PFSK-1 (cell line): ENCODE results near the gene CAV1.

Experiments used
- FOXP2 ChIP-seq: optimal IDR thresholded peaks from 2 replicates; pipeline ENCODE3; 2011; ENCODE audit warnings: borderline replicate concordance, control low read depth, inconsistent platforms; ENCODE audit not compliant: insufficient read depth; ENCODE audit errors: extremely low read length, extremely low read depth
- POLR2AphosphoS5 ChIP-seq: IDR thresholded peaks from 2 replicates; pipeline ENCODE4 v1.6.1; 2012; ENCODE audit warnings: low read depth, mild to moderate bottlenecking, control low read depth, low read length, moderate library complexity
- SIN3A ChIP-seq: IDR thresholded peaks from 2 replicates; pipeline ENCODE4 v1.6.1; 2012; ENCODE audit warnings: mild to moderate bottlenecking, low read length, moderate library complexity, borderline replicate concordance; ENCODE audit not compliant: insufficient read depth
- TAF1 ChIP-seq: IDR thresholded peaks from 2 replicates; pipeline ENCODE4 v1.6.1; 2012; ENCODE audit warnings: low read length, control low read depth, borderline replicate concordance; ENCODE audit not compliant: insufficient read depth
- TF ChIP-seq, protein P1 (sequence below), 2 experiments: IDR thresholded peaks; 2 replicates each; pipeline versions ENCODE4 v1.6.1 to v1.8.0; 2011 to 2012; ENCODE audit warnings: low read depth in 2 of 2, low read length in 2 of 2, control low read depth in 1 of 2, inconsistent platforms in 1 of 2, mild to moderate bottlenecking in 1 of 2, moderate library complexity in 1 of 2; ENCODE audit not compliant: insufficient read depth in 1 of 2

Gene CAV1

DNA sequence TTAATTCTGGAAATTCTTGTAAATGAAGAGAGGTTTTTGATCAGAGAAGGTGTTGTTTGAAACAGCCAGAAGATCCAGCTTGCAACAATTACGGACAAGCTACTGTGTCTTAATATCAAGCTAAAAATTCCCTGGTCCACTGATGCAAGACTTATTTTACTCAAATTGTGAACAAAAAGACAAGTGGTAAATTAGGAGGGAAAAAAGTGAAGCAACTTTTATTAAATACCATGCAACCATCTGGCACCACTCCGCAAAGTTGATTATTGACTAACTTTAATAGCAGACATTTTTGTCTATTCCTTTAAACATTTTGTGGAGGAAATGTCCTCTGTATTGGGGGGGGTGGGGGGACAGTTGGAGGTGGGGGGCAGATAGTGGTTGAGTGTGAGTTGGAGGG is 30.4 kb upstream of the CAV1 start:
- TF ChIP-seq TAF1 (no peak), SIN3A (no peak), FOXP2 (no peak), POLR2AphosphoS5 (no peak)
- TF ChIP-seq, protein P1, sequence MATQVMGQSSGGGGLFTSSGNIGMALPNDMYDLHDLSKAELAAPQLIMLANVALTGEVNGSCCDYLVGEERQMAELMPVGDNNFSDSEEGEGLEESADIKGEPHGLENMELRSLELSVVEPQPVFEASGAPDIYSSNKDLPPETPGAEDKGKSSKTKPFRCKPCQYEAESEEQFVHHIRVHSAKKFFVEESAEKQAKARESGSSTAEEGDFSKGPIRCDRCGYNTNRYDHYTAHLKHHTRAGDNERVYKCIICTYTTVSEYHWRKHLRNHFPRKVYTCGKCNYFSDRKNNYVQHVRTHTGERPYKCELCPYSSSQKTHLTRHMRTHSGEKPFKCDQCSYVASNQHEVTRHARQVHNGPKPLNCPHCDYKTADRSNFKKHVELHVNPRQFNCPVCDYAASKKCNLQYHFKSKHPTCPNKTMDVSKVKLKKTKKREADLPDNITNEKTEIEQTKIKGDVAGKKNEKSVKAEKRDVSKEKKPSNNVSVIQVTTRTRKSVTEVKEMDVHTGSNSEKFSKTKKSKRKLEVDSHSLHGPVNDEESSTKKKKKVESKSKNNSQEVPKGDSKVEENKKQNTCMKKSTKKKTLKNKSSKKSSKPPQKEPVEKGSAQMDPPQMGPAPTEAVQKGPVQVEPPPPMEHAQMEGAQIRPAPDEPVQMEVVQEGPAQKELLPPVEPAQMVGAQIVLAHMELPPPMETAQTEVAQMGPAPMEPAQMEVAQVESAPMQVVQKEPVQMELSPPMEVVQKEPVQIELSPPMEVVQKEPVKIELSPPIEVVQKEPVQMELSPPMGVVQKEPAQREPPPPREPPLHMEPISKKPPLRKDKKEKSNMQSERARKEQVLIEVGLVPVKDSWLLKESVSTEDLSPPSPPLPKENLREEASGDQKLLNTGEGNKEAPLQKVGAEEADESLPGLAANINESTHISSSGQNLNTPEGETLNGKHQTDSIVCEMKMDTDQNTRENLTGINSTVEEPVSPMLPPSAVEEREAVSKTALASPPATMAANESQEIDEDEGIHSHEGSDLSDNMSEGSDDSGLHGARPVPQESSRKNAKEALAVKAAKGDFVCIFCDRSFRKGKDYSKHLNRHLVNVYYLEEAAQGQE (IDR thresholded peaks at IDR 0.05; ENCODE audit: insufficient read depth in 1 of 2, low read depth in 2 of 2, low read length in 2 of 2), result no peak

GRCh38 chr7:116495736-116496135 is 29.1 kb upstream of the CAV1 start:
- TF ChIP-seq, protein P1 (IDR thresholded peaks at IDR 0.05; ENCODE audit: insufficient read depth in 1 of 2, low read depth in 2 of 2, low read length in 2 of 2), result no peak
- no peak for TF ChIP-seq SIN3A
- no peak for TF ChIP-seq FOXP2
- TF ChIP-seq TAF1, result no peak
- no peak for TF ChIP-seq POLR2AphosphoS5

- TF ChIP-seq POLR2AphosphoS5 (no peak), FOXP2 (no peak), SIN3A (no peak), TAF1 (no peak)
- TF ChIP-seq, protein P1 (IDR thresholded peaks at IDR 0.05; ENCODE audit: insufficient read depth in 1 of 2, low read depth in 2 of 2, low read length in 2 of 2), result no peak
These were observed 28.2 kb upstream of the CAV1 start for GRCh38 chr7:116496653-116497052.

DNA sequence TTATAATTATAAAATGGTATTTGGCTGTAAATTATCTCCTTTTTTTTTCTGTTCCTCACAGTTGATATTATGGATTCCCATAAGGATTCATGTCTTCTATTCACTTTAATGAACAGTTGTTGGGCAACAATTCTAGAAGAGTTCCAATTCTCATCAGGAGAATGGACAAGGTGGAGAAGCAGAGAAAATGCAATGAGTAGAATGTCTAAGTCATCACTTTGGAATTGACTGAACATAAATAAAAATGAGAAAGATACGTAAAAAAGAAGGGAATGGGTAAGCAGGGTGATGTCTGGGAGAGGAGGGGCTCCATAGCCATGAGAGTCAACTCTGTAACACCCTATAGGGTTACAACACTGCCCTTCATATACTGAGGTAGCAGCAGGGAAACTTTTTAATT is 27.1 kb upstream of the CAV1 start:
- TF ChIP-seq POLR2AphosphoS5, result no peak

DNA sequence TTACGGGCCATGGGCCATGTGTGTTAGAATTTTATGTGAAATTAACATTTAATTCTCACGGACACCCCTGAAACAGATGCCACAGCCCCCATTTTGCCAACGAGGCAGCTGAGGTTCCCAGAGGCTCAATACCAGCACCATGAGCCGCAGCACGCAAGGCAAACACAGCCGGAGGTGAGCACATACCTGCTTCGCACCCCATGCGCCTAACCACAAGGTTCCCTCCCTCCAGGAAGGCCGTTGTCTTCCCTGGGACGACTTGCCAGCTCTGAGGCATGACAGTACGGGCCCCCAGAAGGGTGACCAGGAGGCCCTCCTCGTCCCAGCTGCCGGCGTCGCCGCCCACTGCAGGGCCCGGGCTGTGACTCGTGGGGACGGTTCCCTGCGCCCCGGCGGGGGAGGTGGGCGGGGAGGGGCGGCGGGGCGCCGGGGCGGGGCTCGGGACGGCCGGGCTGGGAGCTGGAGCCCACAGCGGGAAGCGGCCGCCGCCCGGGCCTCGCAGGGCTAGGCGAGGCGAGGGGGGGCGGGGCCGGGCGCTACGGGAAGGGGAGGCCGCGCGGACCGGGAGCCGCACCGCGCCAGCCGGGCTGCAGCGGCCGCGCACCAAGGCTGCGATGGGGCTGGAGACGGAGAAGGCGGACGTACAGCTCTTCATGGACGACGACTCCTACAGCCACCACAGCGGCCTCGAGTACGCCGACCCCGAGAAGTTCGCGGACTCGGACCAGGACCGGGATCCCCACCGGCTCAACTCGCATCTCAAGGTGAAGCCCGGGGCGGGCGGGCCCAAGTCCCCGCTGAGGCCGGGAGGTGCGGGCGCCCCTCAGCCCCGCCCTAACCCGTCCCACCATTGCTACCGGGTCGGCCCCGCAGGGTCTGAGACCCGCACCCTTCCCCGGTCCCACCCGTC is 25.4 kb upstream of the CAV1 start, which contains the start of gene CAV2:
Gene CAV2, plus strand, starts transcription at position 571 of the 910 bp plus-strand sequence. Its CDS starts 44 bp downstream, at position 615.
- TF ChIP-seq POLR2AphosphoS5, result no peak
- TF ChIP-seq FOXP2, result no peak
- no peak for TF ChIP-seq SIN3A
- TF ChIP-seq, protein P1 (IDR thresholded peaks at IDR 0.05; ENCODE audit: insufficient read depth in 1 of 2, low read depth in 2 of 2, low read length in 2 of 2), result no peak
- TF ChIP-seq TAF1, result no peak
